ENCODE data around the gene MYL1. TPM values are rescaled to one million over a fixed set of nuclear protein-coding genes. Genes with fewer than 3 reads are reported as not detected.

The MYL1 gene
- total RNA-seq, 2 donors from 2014 or later = not detected

DNA sequence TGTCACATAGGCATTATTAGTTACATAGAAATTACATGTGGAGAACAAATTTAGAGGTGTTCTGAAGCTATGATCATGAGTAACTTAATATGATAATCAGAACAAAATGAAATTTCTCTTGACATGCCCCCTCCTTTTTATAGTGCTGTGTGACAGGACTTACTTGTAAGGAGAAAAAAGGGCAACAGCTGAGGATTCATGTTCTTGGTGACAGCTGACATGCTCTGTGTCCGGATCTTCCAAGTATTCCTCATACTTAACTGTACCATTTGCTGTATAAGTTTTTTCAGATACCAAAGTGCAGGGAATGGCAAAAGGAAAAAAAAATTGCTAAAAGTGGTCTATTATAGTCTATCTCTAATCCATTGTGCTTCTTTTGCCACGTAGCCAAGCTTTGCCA is 3.5 kb upstream of the MYL1 start:
- H3K4me3 ChIP-seq = no peak overlapping the region
- no peaks in the 10 kb centered on the region for H3K36me3 ChIP-seq
- no peaks in the 10 kb centered on the region for H3K27me3 ChIP-seq (replicated peaks; ENCODE audit: insufficient read depth)
- DNase-seq (ENCODE audit: low spot score) (no peak), ATAC-seq (ENCODE audit: insufficient number of reproducible peaks, low FRiP score, low read depth) (no peak)
- H3K9me3 ChIP-seq = no peaks in the 10 kb centered on the region
- H3K27ac ChIP-seq = no peak overlapping the region
- H3K4me1 ChIP-seq (ENCODE audit: control insufficient read depth in 1 of 2, low read depth in 2 of 2) = no peaks in the 10 kb centered on the region
- TF ChIP-seq, protein P1, sequence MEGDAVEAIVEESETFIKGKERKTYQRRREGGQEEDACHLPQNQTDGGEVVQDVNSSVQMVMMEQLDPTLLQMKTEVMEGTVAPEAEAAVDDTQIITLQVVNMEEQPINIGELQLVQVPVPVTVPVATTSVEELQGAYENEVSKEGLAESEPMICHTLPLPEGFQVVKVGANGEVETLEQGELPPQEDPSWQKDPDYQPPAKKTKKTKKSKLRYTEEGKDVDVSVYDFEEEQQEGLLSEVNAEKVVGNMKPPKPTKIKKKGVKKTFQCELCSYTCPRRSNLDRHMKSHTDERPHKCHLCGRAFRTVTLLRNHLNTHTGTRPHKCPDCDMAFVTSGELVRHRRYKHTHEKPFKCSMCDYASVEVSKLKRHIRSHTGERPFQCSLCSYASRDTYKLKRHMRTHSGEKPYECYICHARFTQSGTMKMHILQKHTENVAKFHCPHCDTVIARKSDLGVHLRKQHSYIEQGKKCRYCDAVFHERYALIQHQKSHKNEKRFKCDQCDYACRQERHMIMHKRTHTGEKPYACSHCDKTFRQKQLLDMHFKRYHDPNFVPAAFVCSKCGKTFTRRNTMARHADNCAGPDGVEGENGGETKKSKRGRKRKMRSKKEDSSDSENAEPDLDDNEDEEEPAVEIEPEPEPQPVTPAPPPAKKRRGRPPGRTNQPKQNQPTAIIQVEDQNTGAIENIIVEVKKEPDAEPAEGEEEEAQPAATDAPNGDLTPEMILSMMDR (IDR thresholded peaks at IDR 0.05) = no peak

DNA sequence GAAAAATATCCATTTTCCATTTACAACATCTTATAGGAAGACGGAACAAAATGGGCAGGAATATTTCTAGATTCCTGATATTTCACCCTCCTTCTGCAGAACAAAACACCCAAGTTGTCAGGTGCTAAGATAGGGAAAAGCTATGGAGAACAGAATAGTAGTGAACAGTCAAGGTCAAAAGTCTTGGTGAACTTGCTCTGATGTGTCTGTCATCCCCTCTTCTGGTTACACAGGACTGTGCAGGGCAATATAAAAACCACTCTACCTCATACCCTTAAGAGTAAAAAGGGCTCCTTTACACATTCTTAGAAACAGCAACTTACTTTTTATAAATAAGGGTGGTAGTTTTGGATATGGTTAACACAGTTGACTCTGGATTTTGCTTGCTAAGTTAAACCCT is 4.4 kb downstream of the MYL1 start:
- DNase-seq (ENCODE audit: low spot score) = no peak
- H3K27ac ChIP-seq = no peak overlapping the region
- H3K4me1 ChIP-seq (ENCODE audit: control insufficient read depth in 1 of 2, low read depth in 2 of 2) = no peaks in the 10 kb centered on the region
- H3K4me3 ChIP-seq = no peak overlapping the region
- no peak for ATAC-seq (ENCODE audit: insufficient number of reproducible peaks, low FRiP score, low read depth)
- no peaks in the 10 kb centered on the region for H3K27me3 ChIP-seq (replicated peaks; ENCODE audit: insufficient read depth)
- H3K9me3 ChIP-seq = no peaks in the 10 kb centered on the region
- TF ChIP-seq, protein P1 (IDR thresholded peaks at IDR 0.05) = no peak
- H3K36me3 ChIP-seq = no peaks in the 10 kb centered on the region

DNA sequence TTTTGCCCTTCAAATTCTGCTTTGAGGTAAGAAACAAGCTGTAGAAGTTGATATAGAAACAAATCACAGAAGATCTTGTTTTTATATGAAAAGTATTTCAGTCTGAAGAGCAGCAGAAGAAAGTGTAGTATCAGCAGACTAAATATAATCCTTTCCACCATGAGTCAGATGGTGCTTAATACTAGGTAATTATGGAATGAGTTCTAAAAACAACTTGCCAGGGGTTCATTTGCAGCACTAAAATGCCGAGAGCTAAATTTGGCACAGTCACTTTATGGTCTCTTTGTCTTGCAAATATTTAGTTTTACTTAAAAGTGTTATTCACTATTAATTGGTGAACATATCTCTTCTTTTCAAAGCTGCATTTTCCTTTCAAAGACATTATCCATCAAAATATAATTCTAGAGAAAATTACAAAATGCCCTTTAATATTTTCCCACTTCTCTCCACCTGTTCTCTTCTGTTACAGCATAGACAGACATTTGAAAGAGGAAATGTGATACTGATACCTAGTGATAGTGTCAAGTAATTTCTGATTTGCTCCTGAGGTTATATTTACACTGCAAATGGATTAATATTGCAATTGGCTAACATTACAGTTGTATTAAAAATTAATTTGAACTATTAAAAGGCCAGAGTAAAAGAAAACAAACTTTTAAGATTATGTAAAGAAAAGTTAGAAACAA is 5.3 kb downstream of the MYL1 start:
- Histone ChIP-seq H3K4me1 (ENCODE audit: control insufficient read depth in 1 of 2, low read depth in 2 of 2) (no peaks in the 10 kb centered on the region), H3K27ac (no peak overlapping the region), H3K9me3 (no peaks in the 10 kb centered on the region), H3K4me3 (no peak overlapping the region), H3K36me3 (no peaks in the 10 kb centered on the region), H3K27me3 (replicated peaks; ENCODE audit: insufficient read depth) (no peaks in the 10 kb centered on the region)
- DNase-seq (ENCODE audit: low spot score) (no peak), ATAC-seq (ENCODE audit: insufficient number of reproducible peaks, low FRiP score, low read depth) (no peak)
- TF ChIP-seq, protein P1 (IDR thresholded peaks at IDR 0.05) = no peak

DNA sequence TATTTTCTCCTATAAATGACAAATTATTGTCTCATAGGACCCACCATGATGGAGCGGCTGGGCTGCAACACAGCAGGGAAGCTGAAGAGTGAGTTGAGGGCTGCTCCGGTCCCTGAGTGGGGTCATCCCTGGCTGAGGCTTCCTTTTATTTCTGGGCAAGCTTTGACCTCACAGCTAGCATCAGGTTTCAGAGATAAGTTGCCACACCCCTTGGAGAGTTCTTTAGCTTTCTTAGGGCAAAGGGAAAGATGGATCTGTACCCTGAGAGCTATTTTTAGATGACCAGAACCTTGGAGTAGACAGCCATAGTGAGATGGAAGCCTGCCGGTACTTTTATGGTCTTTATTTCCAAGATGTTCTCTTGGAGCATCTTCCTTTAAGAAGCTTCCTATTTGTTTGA is 11.5 kb downstream of the MYL1 start:
- H3K27ac ChIP-seq = no peak overlapping the region
- ATAC-seq (ENCODE audit: insufficient number of reproducible peaks, low FRiP score, low read depth) (no peak), DNase-seq (ENCODE audit: low spot score) (no peak)
- TF ChIP-seq, protein P1 (IDR thresholded peaks at IDR 0.05) = no peak
- no peaks in the 10 kb centered on the region for H3K36me3 ChIP-seq
- H3K4me1 ChIP-seq (ENCODE audit: control insufficient read depth in 1 of 2, low read depth in 2 of 2) = peaks cover 0 to 4% of the 10 kb centered on the region in 2 donors
- no peaks in the 10 kb centered on the region for H3K9me3 ChIP-seq
- no peak overlapping the region for H3K4me3 ChIP-seq
- no peaks in the 10 kb centered on the region for H3K27me3 ChIP-seq (replicated peaks; ENCODE audit: insufficient read depth)

DNA sequence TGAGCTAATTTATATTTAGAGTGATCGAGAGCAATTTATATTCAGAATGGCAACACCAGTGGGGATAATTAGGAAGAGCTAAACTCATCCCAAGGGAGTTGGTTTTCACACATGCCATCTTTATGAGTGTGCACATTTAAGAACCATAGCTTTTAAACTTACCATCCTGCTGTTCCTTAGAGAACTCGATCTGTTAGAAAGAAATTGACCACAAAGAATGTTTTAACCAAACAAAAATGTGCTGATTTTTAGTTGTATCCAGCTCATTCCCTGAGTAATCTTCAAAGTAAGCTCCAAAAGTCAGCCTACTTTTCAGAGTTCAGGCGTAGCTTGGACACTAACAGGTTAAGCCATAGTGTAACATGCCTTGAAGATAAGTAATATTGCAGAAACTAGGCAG is 12.6 kb downstream of the MYL1 start:
- H3K9me3 ChIP-seq = no peaks in the 10 kb centered on the region
- DNase-seq (ENCODE audit: low spot score) (no peak), ATAC-seq (ENCODE audit: insufficient number of reproducible peaks, low FRiP score, low read depth) (no peak)
- peaks cover 0 to 4% of the 10 kb centered on the region in 2 donors for H3K4me1 ChIP-seq (ENCODE audit: control insufficient read depth in 1 of 2, low read depth in 2 of 2)
- no peak overlapping the region for H3K27ac ChIP-seq
- H3K36me3 ChIP-seq = no peaks in the 10 kb centered on the region
- no peaks in the 10 kb centered on the region for H3K27me3 ChIP-seq (replicated peaks; ENCODE audit: insufficient read depth)
- TF ChIP-seq, protein P1 (IDR thresholded peaks at IDR 0.05) = no peak
- H3K4me3 ChIP-seq = no peak overlapping the region
